ENCODE data around the gene ANKIB1. TPM values are rescaled to one million over a fixed set of nuclear protein-coding genes. Genes with fewer than 3 reads are reported as not detected.

Gene ANKIB1
- total and polyA plus RNA-seq, 9 of the 15 experiments (the other 6 are each of a cell fraction or from before 2014, with no cell fraction given) = 5.9 to 25.2 (median 16.1) TPM

DNA sequence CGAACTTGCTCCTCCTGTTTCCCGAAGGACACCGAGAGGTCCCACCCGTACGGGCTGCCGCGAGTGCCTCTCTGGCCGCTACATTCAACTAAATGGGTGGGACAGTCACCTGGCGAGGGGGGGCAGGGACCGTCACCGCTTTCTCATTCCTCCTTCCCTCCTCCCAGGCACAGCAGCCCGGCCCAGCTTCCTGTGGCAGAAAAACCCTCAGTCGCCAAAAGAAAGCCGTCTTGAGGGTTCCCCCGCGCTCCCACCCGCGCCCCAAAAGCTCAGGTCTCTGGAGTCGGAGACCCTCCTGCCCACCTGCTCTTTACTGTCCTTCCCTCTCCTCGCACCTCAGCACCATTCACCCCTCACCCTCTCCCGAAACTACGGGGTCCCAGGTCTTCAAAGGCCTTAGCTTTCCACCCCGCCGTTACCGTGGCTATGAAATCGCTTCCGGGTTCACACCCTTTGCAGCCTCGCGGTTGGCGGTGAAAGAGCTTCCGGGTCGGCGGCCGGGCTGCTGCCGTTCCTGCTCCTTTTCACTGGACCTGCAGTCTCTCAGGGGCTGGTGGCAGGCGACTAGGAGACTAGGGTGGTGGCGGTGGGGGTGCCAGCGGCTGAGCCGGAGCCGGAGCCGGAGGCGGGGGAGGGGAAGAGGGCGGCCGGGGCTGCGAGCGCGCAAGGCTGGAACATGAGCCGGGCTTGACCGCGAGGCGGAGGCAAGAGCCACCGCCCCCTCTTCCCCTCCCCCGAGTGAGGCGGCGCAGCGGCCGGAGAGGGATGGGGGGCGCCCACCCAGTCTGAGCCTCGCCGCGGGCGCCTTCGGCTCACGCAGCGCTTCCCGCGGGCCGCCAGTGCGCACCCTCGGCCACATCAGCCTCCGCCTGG, at the start of gene ANKIB1, which contains the start of gene KRIT1 (continued):
- TF ChIP-seq MBD2 (IDR thresholded peaks at IDR 0.05; ENCODE audit: borderline replicate concordance, low read depth) (peak; percentile 66), LCOR (CRISPR knock-in tag; IDR thresholded peaks at IDR 0.05) (peak; percentile 74; the same call in 1 of the 2 replicates), U2AF1 (optimal IDR thresholded peaks at IDR 0.05; ENCODE audit: low read depth, low read length) (no peak), KLF10 (CRISPR knock-in tag; IDR thresholded peaks at IDR 0.05) (no peak), FOXM1 (IDR thresholded peaks at IDR 0.05; ENCODE audit: low read depth) (no peak; the same call in 1 of the 2 replicates), FOXM1 (CRISPR knock-in tag; IDR thresholded peaks at IDR 0.05; ENCODE audit: low read depth) (peak; percentile 25; the same call in 1 of the 2 replicates), ETV1 (tag; conservative IDR thresholded peaks at IDR 0.05; ENCODE audit: low read depth) (peak; percentile 42), ZNF79 (CRISPR knock-in tag; IDR thresholded peaks at IDR 0.05; ENCODE audit: low read depth) (no peak), NR2C2 (CRISPR knock-in tag; IDR thresholded peaks at IDR 0.05) (peak; percentile 99), NR2C2 (tag; IDR thresholded peaks at IDR 0.05) (peak; percentile 100), DIDO1 (tag; IDR thresholded peaks at IDR 0.05; ENCODE audit: low read depth) (peak; percentile 95), MTF1 (CRISPR knock-in tag; IDR thresholded peaks at IDR 0.05; ENCODE audit: borderline replicate concordance) (no peak), RAD51 (IDR thresholded peaks at IDR 0.05; ENCODE audit: borderline replicate concordance, low read depth) (peak; percentile 26; the same call in 1 of the 2 replicates), YY1 (IDR thresholded peaks at IDR 0.05; ENCODE audit: borderline replicate concordance in 1 of 3, control insufficient read depth in 1 of 3, extremely low read depth in 1 of 3, insufficient read depth in 3 of 3, insufficient read length in 1 of 3, insufficient replicate concordance in 2 of 3, low read depth in 1 of 3, low read length in 2 of 3) (peak in 2 of 3 experiments; percentile 5 to 29), SAFB (IDR thresholded peaks at IDR 0.05; ENCODE audit: borderline replicate concordance, low read depth, low read length) (peak; percentile 29; the same call in 1 of the 2 replicates), HDAC1 (IDR thresholded peaks at IDR 0.05) (peak; percentile 55 to 93; a peak in 3 of 4 replicates), ARID1B (IDR thresholded peaks at IDR 0.05) (peak; percentile 45; the same call in 1 of the 2 replicates), CBFB (CRISPR knock-in tag; IDR thresholded peaks at IDR 0.05) (peak; percentile 78; the same call in 1 of the 2 replicates), HNRNPUL1 (IDR thresholded peaks at IDR 0.05; ENCODE audit: low read length) (no peak)
- TF ChIP-seq, protein P1, sequence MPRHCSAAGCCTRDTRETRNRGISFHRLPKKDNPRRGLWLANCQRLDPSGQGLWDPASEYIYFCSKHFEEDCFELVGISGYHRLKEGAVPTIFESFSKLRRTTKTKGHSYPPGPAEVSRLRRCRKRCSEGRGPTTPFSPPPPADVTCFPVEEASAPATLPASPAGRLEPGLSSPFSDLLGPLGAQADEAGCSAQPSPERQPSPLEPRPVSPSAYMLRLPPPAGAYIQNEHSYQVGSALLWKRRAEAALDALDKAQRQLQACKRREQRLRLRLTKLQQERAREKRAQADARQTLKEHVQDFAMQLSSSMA (CRISPR knock-in tag; IDR thresholded peaks at IDR 0.05) = no peak
- TF ChIP-seq, protein P2, sequence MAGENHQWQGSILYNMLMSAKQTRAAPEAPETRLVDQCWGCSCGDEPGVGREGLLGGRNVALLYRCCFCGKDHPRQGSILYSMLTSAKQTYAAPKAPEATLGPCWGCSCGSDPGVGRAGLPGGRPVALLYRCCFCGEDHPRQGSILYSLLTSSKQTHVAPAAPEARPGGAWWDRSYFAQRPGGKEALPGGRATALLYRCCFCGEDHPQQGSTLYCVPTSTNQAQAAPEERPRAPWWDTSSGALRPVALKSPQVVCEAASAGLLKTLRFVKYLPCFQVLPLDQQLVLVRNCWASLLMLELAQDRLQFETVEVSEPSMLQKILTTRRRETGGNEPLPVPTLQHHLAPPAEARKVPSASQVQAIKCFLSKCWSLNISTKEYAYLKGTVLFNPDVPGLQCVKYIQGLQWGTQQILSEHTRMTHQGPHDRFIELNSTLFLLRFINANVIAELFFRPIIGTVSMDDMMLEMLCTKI (IDR thresholded peaks at IDR 0.05; ENCODE audit: partially characterized antibody) = no peak
- TF ChIP-seq, protein P3, sequence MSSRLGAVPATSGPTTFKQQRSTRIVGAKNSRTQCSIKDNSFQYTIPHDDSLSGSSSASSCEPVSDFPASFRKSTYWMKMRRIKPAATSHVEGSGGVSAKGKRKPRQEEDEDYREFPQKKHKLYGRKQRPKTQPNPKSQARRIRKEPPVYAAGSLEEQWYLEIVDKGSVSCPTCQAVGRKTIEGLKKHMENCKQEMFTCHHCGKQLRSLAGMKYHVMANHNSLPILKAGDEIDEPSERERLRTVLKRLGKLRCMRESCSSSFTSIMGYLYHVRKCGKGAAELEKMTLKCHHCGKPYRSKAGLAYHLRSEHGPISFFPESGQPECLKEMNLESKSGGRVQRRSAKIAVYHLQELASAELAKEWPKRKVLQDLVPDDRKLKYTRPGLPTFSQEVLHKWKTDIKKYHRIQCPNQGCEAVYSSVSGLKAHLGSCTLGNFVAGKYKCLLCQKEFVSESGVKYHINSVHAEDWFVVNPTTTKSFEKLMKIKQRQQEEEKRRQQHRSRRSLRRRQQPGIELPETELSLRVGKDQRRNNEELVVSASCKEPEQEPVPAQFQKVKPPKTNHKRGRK (tag; IDR thresholded peaks at IDR 0.05) = no peak

Measured in K562 (cell line).